ENCODE measurements around the gene ST8SIA4.

The ST8SIA4 gene

GRCh38 chr5:100872408-100873190 is 30.5 kb downstream of the ST8SIA4 start:
- in situ Hi-C loops (cut with MboI; ENCODE audit: low sequenced_read_pairs): no loop called here

- in situ Hi-C loops (cut with MboI; ENCODE audit: low sequenced_read_pairs): no loop called here
Measured at GRCh38 chr5:100867039-100867562, 36.0 kb downstream of the ST8SIA4 start.

GRCh38 chr5:100864931-100865330 is 38.2 kb downstream of the ST8SIA4 start:
- in situ Hi-C loops (cut with MboI; ENCODE audit: low sequenced_read_pairs): no loop called here

GRCh38 chr5:100863739-100864138 is 39.3 kb downstream of the ST8SIA4 start:
- in situ Hi-C loops (cut with MboI; ENCODE audit: low sequenced_read_pairs): no loop called here

- in situ Hi-C loops (cut with MboI; ENCODE audit: low sequenced_read_pairs): no loop called here
Measured at GRCh38 chr5:100861148-100861547, 41.9 kb downstream of the ST8SIA4 start.

- in situ Hi-C loops (cut with MboI; ENCODE audit: low sequenced_read_pairs): no loop called here
Measured at GRCh38 chr5:100860407-100860806, 42.7 kb downstream of the ST8SIA4 start.

GRCh38 chr5:100858987-100859545 is 44.0 kb downstream of the ST8SIA4 start:
- in situ Hi-C loops (cut with MboI; ENCODE audit: low sequenced_read_pairs): no loop called here

GRCh38 chr5:100856462-100856861 is 46.6 kb downstream of the ST8SIA4 start:
- in situ Hi-C loops (cut with MboI; ENCODE audit: low sequenced_read_pairs): no loop called here

GRCh38 chr5:100855937-100856430 is 47.1 kb downstream of the ST8SIA4 start:
- in situ Hi-C loops (cut with MboI; ENCODE audit: low sequenced_read_pairs): no loop called here

- in situ Hi-C loops (cut with MboI; ENCODE audit: low sequenced_read_pairs): no loop called here
Measured at GRCh38 chr5:100855295-100855694, 47.8 kb downstream of the ST8SIA4 start.

GRCh38 chr5:100854591-100854990 is 48.5 kb downstream of the ST8SIA4 start:
- in situ Hi-C loops (cut with MboI; ENCODE audit: low sequenced_read_pairs): no loop called here

GRCh38 chr5:100853582-100853981 is 49.5 kb downstream of the ST8SIA4 start:
- in situ Hi-C loops (cut with MboI; ENCODE audit: low sequenced_read_pairs): no loop called here

- in situ Hi-C loops (cut with MboI; ENCODE audit: low sequenced_read_pairs): no loop called here
Measured at GRCh38 chr5:100852988-100853449, 50.1 kb downstream of the ST8SIA4 start.

GRCh38 chr5:100852051-100852450 is 51.0 kb downstream of the ST8SIA4 start:
- in situ Hi-C loops (cut with MboI; ENCODE audit: low sequenced_read_pairs): no loop called here

- in situ Hi-C loops (cut with MboI; ENCODE audit: low sequenced_read_pairs): no loop called here
Measured at GRCh38 chr5:100846772-100847171, 56.3 kb downstream of the ST8SIA4 start.

- in situ Hi-C loops (cut with MboI; ENCODE audit: low sequenced_read_pairs): no loop called here
Measured at GRCh38 chr5:100842080-100842479, 61.0 kb downstream of the ST8SIA4 start.

GRCh38 chr5:100841358-100842076 is 61.6 kb downstream of the ST8SIA4 start:
- in situ Hi-C loops (cut with MboI; ENCODE audit: low sequenced_read_pairs): no loop called here

- in situ Hi-C loops (cut with MboI; ENCODE audit: low sequenced_read_pairs): no loop called here
Measured at GRCh38 chr5:100840789-100841188, 62.3 kb downstream of the ST8SIA4 start.

GRCh38 chr5:100840370-100840769 is 62.7 kb downstream of the ST8SIA4 start:
- in situ Hi-C loops (cut with MboI; ENCODE audit: low sequenced_read_pairs): no loop called here

GRCh38 chr5:100838048-100838473 is 65.0 kb downstream of the ST8SIA4 start:
- in situ Hi-C loops (cut with MboI; ENCODE audit: low sequenced_read_pairs): no loop called here

- in situ Hi-C loops (cut with MboI; ENCODE audit: low sequenced_read_pairs): no loop called here
Measured at GRCh38 chr5:100834519-100834918, 68.6 kb downstream of the ST8SIA4 start.

Measured in HL-60/S4 (cell line).